ENCODE data around the gene IQSEC1.

The IQSEC1 gene

DNA sequence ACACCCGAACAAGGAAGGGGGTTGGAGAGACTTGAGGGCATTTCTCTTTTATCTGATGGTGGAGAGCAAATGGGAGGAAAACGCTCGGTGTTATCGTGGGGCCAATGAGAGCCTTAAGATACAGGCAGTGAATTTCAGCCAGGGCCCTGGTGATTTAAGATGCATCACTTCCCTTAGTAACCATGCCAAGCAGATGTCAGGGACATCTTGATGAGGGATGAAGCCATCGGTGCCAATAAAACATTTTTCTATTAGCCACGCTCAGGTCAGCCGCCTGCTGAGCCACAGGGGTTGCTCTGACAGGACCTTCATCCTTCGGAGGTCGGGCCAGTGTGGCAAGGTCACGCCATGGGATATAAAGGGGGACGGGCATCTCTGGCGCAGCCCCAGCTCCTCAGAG lies 10.6 kb downstream of the IQSEC1 start:
- H3K4me3 ChIP-seq (ENCODE audit: low read length): no peak overlapping the region
- peaks cover 13% of the 10 kb centered on the region for H3K4me1 ChIP-seq (ENCODE audit: control insufficient read depth, insufficient read depth, low read length)
- H3K9ac ChIP-seq (ENCODE audit: low read depth, low read length): no peak overlapping the region
- H3K27me3 ChIP-seq (ENCODE audit: control insufficient read depth, insufficient read depth, low read length): no peaks in the 10 kb centered on the region
- H3K4me2 ChIP-seq (ENCODE audit: low read length): no peak overlapping the region
- H3K36me3 ChIP-seq (ENCODE audit: insufficient read depth, low read length): no peaks in the 10 kb centered on the region
- H3K9me3 ChIP-seq (replicated peaks; ENCODE audit: low read length): no peaks in the 10 kb centered on the region

DNA sequence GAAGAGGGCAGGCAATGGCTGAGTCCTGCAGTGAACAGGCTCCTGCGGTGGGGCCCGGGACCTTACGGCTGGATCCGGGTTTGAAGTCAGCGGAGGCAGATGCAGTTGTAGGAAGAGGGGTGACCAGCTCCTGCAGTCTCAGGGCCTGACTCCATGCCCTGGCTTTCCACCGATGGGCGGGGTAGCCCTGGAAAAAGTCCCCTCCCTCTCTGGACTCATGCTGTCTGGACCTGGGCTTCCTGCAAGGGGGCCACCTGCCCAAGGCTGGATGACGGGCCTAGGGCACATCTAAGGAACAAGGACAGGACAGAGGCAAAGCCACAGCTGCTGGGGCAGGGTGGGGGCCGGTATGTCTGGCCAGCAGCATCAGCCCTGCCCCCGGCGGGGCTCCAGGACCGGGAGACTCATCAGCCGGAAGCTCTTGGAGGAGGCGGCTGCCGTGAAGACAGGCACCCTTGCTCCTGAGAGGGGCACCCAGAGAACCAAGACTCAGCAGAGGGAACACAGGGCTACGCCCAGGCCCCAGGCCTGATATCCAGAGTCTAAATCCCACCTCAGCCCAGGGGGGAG lies 12.8 kb downstream of the IQSEC1 start:
- H3K9ac ChIP-seq (ENCODE audit: low read depth, low read length): no peak overlapping the region
- no peak overlapping the region for H3K4me3 ChIP-seq (ENCODE audit: low read length)
- no peaks in the 10 kb centered on the region for H3K9me3 ChIP-seq (replicated peaks; ENCODE audit: low read length)

DNA sequence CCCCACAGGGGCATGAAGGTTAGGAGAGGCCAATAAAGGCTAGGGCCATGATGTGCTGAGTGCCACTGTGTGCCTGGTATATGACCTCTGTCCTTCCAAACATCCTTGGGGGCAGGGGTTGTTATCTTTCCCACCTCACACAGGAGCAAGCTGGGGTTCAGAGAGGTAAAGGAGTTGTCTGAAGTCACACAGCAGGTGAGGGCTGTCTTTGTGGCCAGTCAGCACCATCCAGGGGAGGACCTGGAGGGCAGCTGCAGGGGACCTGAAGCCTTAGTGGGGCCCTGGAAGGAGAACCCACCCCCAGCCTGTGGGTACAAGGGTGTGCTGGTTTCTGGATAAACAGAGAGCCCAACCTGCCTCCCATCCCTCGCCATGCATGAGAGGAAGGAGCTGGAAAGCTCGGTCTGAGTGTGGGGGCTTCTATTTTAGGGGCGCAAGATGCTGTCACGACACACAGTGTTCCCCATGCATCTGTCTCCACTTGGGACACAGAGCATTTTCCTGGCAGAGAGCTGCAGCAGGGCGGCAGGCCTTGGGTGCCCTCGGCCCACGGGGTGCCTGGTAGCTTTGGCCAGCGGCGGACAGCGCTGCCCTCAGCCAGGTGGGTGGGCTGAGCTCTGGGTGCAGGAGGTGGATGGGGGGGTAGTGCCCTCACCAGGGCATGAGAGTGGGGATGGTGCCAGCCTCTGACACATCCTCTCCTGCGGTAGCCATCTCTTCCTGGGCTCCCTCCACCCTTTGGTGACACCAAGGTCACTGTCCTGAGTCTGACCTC lies 14.7 kb downstream of the IQSEC1 start:
- Histone ChIP-seq H3K4me2 (ENCODE audit: low read length) (no peak overlapping the region), H3K4me3 (ENCODE audit: low read length) (no peak overlapping the region), H3K4me1 (ENCODE audit: control insufficient read depth, insufficient read depth, low read length) (peaks cover 13% of the 10 kb centered on the region), H3K9me3 (replicated peaks; ENCODE audit: low read length) (no peaks in the 10 kb centered on the region), H3K9ac (ENCODE audit: low read depth, low read length) (no peak overlapping the region), H3K36me3 (ENCODE audit: insufficient read depth, low read length) (no peaks in the 10 kb centered on the region), H3K27me3 (ENCODE audit: control insufficient read depth, insufficient read depth, low read length) (peaks cover 11% of the 10 kb centered on the region)

More for the DNA sequence above, 12.8 kb downstream of the IQSEC1 start:
- Histone ChIP-seq H3K4me2 (ENCODE audit: low read length) (no peak overlapping the region), H3K36me3 (ENCODE audit: insufficient read depth, low read length) (no peaks in the 10 kb centered on the region), H3K4me1 (ENCODE audit: control insufficient read depth, insufficient read depth, low read length) (peaks cover 13% of the 10 kb centered on the region), H3K27me3 (ENCODE audit: control insufficient read depth, insufficient read depth, low read length) (no peaks in the 10 kb centered on the region)

DNA sequence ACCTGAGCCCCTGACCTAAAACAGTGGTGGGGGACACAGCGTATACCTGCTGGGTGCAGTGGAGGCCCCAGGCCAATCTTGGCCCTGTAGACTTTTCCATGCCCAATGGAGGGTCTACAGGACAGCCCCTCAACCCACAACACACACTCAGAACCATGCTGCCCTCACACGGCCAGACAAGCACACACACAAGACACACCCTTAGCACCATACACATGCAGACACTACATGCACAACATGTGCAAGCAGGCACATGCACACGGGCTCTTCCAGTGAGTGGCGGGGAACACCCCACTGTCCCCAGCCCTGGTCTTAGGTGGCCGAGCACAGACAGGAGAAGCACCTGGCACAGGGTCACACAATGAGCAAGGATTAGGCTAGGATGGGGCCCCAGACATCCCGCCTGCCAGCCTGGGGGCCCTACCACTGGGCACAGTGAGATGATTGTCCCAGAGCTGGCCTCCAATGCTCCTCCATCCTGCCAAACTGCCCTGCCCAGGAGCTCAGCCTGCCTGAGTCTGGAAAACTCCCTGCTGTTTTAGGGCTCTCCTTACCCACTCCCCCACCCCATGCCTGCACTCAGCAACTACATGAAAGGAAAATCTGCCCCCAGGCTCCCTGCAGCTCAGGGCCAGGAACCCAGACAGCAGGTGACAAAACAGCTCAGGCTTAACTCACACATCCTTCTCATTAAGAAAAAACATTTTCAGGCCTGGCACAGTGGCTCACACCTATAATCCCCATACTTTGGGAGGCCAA lies 15.8 kb downstream of the IQSEC1 start:
- H3K4me1 ChIP-seq (ENCODE audit: control insufficient read depth, insufficient read depth, low read length): peaks cover 2% of the 10 kb centered on the region
- H3K4me3 ChIP-seq (ENCODE audit: low read length): no peak overlapping the region
- no peak overlapping the region for H3K9ac ChIP-seq (ENCODE audit: low read depth, low read length)
- no peaks in the 10 kb centered on the region for H3K36me3 ChIP-seq (ENCODE audit: insufficient read depth, low read length)
- no peaks in the 10 kb centered on the region for H3K9me3 ChIP-seq (replicated peaks; ENCODE audit: low read length)
- H3K27me3 ChIP-seq (ENCODE audit: control insufficient read depth, insufficient read depth, low read length): peaks cover 14% of the 10 kb centered on the region
- no peak overlapping the region for H3K4me2 ChIP-seq (ENCODE audit: low read length)

DNA sequence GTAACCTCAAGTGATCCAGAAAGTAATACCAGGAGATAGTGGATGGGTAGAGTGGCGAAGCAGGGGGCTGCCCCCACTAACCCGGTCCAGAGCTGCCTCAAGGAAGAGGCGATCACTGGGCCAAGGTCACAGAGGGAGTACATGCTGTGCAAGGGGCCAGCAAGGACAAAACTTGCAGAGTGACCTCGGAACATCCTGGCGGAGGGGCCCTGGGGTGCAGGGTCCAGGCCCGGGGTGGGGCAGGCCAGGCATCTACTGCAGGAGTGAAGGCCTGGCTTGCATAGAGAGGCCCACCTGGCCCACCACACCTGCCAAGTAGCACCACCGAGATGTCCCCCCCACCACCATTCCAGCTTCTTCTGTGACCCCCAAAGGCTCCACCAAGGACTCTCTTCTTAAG lies 17.6 kb downstream of the IQSEC1 start:
- no peaks in the 10 kb centered on the region for H3K9me3 ChIP-seq (replicated peaks; ENCODE audit: low read length)

DNA sequence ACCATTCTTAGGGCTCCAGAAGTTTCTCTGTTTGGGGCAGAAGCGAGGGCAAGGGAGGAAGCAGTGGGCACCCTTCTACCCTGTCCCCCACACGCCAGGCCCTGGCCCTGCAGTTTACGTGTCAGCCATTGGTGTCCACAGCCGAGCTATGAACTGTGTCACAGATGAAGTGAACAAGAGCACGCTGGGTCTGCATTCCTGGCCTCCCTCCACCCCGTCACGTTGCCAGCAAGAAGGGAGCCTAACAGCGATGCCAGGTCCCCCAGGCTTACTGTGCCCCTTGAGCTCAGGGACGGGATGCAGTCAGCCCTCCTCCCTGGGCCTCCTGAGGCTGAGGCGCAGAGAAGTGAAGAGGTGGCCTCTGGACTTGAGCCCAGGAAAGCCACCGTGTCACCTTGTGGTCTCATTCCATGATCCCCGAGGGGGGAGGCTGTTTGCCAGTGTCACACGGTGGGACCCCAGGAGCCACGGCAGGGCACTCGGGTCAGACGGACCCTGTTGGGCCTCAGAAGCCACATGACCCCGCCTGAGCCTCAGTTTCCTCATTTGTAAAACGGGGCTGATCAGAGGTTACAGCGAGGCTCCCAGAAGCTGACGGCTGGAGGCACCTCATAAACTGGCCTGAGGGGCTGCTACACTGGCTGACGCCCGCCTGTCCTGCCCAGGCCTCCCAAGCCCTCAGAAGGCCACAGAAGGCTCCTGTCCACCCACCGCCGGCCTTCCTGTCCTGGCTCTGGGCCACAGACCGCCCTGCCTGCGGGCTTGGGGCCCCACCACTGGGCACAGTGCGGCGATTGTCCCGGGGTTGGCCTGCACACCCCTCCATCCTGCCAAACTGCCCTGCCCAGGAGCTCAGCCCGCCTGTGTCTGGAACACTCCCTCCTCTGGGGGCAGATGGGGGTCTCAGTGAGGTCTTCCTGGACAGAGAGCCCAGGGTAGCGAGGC lies 18.6 kb downstream of the IQSEC1 start:
- no peaks in the 10 kb centered on the region for H3K9me3 ChIP-seq (replicated peaks; ENCODE audit: low read length)
- H3K36me3 ChIP-seq (ENCODE audit: insufficient read depth, low read length): no peaks in the 10 kb centered on the region
- no peak overlapping the region for H3K9ac ChIP-seq (ENCODE audit: low read depth, low read length)
- peaks cover 14% of the 10 kb centered on the region for H3K27me3 ChIP-seq (ENCODE audit: control insufficient read depth, insufficient read depth, low read length)
- no peaks in the 10 kb centered on the region for H3K4me1 ChIP-seq (ENCODE audit: control insufficient read depth, insufficient read depth, low read length)
- H3K4me2 ChIP-seq (ENCODE audit: low read length): no peak overlapping the region
- H3K4me3 ChIP-seq (ENCODE audit: low read length): no peak overlapping the region

More for the DNA sequence above, 17.6 kb downstream of the IQSEC1 start:
- Histone ChIP-seq H3K4me3 (ENCODE audit: low read length) (no peak overlapping the region), H3K4me2 (ENCODE audit: low read length) (no peak overlapping the region), H3K36me3 (ENCODE audit: insufficient read depth, low read length) (no peaks in the 10 kb centered on the region), H3K4me1 (ENCODE audit: control insufficient read depth, insufficient read depth, low read length) (no peaks in the 10 kb centered on the region), H3K9ac (ENCODE audit: low read depth, low read length) (no peak overlapping the region), H3K27me3 (ENCODE audit: control insufficient read depth, insufficient read depth, low read length) (peaks cover 14% of the 10 kb centered on the region)

DNA sequence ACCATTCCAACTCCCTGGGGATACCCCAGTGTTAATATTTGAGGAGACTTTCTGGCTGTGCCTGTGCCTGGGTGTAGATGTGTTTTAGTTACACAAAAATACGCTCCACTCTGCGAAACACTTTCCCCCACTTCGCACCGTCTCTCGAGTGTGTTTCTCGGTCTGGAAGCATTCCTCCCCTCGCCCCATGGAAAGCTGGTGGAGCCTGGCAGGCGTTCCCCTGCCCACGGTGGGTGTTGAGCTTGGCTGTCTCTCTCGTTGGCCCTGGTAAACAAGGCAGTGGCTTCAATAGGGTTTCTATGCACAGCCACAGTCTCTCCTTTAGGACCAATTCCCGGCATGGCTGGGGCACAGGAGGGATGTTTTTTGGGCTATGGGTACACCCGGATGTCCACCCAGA lies 19.3 kb downstream of the IQSEC1 start:
- Histone ChIP-seq H3K27me3 (ENCODE audit: control insufficient read depth, insufficient read depth, low read length) (peaks cover 14% of the 10 kb centered on the region), H3K36me3 (ENCODE audit: insufficient read depth, low read length) (no peaks in the 10 kb centered on the region), H3K4me3 (ENCODE audit: low read length) (no peak overlapping the region), H3K9me3 (replicated peaks; ENCODE audit: low read length) (no peaks in the 10 kb centered on the region), H3K4me2 (ENCODE audit: low read length) (no peak overlapping the region), H3K4me1 (ENCODE audit: control insufficient read depth, insufficient read depth, low read length) (no peaks in the 10 kb centered on the region), H3K9ac (ENCODE audit: low read depth, low read length) (no peak overlapping the region)

DNA sequence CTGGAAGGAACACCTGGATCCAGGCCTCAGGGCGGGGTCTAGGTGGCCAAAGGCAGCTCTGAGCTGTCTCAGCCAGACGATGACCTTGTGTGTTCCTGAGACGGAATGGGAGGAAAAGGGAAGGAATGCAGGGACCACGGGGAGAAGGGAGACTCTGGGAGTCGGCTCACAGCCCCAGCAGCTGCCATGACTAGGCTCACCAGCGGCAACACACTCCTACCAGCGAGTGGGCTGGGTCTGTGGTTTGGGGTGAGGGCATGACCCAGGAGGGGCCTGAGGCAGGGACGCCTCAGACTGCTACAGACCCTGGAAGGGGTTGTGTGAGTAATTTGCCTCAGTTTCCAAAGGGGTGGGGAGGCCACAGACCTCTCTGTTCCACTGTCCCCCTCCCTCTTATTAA lies 19.8 kb downstream of the IQSEC1 start:
- Histone ChIP-seq H3K4me1 (ENCODE audit: control insufficient read depth, insufficient read depth, low read length) (no peaks in the 10 kb centered on the region), H3K4me2 (ENCODE audit: low read length) (no peak overlapping the region), H3K4me3 (ENCODE audit: low read length) (no peak overlapping the region), H3K9ac (ENCODE audit: low read depth, low read length) (no peak overlapping the region), H3K36me3 (ENCODE audit: insufficient read depth, low read length) (no peaks in the 10 kb centered on the region), H3K9me3 (replicated peaks; ENCODE audit: low read length) (no peaks in the 10 kb centered on the region), H3K27me3 (ENCODE audit: control insufficient read depth, insufficient read depth, low read length) (peaks cover 14% of the 10 kb centered on the region)

DNA sequence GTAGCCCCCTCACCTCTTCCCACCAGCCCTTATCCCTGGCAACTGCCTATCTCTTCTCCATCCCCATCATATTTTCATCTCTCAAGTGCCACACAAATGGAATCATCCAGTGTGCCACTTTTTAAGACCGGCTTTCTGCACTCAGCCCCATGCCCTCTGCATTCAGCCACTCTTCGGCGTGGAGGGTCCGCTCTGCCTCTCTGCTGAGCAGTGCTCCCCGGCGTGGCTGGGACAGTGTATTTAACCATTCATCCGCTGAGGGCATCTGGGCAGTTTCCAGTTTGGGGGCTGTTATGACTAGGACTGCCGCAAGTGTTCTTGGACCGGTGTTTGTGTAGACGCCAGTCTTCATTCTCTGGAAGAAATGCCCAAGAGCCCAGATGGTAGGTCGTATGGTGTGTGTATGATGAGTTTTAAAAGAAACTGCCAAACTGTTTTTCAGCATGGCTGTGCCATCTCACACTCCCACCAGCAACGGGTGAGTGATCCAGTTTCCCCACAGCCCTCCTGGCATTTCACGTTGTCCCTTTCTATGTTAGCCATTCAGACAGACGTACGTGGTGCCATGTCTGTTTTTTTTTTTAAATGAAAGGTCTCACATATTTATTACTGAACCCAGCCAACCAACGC lies 20.9 kb downstream of the IQSEC1 start:
- H3K9ac ChIP-seq (ENCODE audit: low read depth, low read length): no peak overlapping the region
- peaks cover 14% of the 10 kb centered on the region for H3K27me3 ChIP-seq (ENCODE audit: control insufficient read depth, insufficient read depth, low read length)
- no peaks in the 10 kb centered on the region for H3K36me3 ChIP-seq (ENCODE audit: insufficient read depth, low read length)
- no peak overlapping the region for H3K4me3 ChIP-seq (ENCODE audit: low read length)
- H3K9me3 ChIP-seq (replicated peaks; ENCODE audit: low read length): no peaks in the 10 kb centered on the region
- H3K4me2 ChIP-seq (ENCODE audit: low read length): no peak overlapping the region
- no peaks in the 10 kb centered on the region for H3K4me1 ChIP-seq (ENCODE audit: control insufficient read depth, insufficient read depth, low read length)

DNA sequence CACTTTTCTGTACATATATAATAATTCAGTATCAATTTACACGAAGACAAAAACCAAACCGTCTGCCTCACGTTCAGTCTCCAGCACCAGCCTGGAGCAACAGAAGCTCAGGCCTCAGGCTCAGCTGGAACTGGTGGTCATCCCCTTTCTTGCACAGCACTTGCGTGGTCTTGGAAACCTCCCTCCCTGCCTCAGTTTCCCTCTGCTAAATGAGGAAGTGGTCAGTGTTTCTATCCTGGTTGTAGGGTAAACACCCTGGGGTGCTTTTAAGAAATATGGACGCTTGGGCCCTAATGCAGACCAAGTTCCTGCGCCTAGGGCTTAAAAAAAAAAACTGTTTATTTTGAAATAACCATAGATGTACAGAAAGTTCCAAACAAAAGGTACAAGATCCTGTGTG lies 21.6 kb downstream of the IQSEC1 start:
- H3K4me1 ChIP-seq (ENCODE audit: control insufficient read depth, insufficient read depth, low read length): no peaks in the 10 kb centered on the region
- H3K27me3 ChIP-seq (ENCODE audit: control insufficient read depth, insufficient read depth, low read length): peaks cover 14% of the 10 kb centered on the region
- H3K9me3 ChIP-seq (replicated peaks; ENCODE audit: low read length): no peaks in the 10 kb centered on the region
- no peak overlapping the region for H3K4me3 ChIP-seq (ENCODE audit: low read length)
- no peaks in the 10 kb centered on the region for H3K36me3 ChIP-seq (ENCODE audit: insufficient read depth, low read length)
- no peak overlapping the region for H3K4me2 ChIP-seq (ENCODE audit: low read length)
- H3K9ac ChIP-seq (ENCODE audit: low read depth, low read length): no peak overlapping the region
